ENCODE results near the gene BFSP1.

The BFSP1 gene

DNA sequence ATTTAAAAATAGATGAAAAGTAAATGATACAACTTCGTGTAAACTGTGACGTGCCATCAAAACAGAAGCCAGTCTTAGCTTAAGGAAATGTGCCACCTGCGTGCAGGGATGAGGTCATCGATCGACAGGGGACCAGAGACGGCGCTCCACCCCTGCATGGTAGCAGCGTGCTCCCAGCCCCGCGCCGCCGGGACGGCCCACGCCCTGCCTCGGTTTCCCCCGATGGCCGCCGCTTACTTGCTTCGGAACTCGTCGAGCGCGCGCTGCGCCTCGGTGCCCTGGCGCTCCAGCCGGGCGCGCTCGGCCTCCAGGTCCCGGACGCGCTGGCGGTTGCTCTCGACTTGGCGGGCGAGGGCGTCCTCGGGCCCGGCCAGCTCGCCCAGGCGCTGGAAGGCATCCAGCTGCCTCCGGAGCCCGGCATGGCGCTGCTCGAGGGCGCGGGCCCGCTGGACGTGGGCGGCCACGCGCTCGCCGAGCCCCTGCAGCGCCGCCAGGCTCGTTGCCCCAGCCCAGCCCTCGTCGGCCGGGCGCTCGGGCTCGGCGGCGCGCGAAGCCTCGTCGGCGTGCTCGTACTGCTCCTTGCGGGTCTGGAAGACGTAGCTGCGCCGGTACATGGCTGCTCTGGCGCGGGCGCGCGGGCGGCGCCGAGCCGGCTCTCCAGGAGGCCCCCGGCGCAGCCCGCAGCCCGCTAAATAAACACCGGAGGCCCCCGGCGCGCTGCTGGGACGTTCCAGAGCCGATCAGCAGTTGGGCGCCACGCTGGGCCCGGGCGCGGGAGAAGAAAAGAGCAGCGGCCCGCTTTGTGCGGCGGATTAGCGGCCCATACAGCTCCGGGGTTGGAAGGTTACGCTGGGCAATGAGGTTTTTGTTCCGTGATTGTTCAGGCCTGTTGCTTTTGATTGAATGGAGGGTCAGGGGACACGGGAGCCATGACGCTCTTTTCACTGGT, at the start of gene BFSP1 (continued):
- no peak for TF ChIP-seq ZNF2 (tag by site-specific recombination; IDR thresholded peaks at IDR 0.05)
- no peak for TF ChIP-seq IKZF3 (tag by site-specific recombination; IDR thresholded peaks at IDR 0.05)
- TF ChIP-seq, protein P1, sequence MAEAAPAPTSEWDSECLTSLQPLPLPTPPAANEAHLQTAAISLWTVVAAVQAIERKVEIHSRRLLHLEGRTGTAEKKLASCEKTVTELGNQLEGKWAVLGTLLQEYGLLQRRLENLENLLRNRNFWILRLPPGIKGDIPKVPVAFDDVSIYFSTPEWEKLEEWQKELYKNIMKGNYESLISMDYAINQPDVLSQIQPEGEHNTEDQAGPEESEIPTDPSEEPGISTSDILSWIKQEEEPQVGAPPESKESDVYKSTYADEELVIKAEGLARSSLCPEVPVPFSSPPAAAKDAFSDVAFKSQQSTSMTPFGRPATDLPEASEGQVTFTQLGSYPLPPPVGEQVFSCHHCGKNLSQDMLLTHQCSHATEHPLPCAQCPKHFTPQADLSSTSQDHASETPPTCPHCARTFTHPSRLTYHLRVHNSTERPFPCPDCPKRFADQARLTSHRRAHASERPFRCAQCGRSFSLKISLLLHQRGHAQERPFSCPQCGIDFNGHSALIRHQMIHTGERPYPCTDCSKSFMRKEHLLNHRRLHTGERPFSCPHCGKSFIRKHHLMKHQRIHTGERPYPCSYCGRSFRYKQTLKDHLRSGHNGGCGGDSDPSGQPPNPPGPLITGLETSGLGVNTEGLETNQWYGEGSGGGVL (tag by site-specific recombination; IDR thresholded peaks at IDR 0.05): no peak
- TF ChIP-seq ZIC2 (tag by site-specific recombination; IDR thresholded peaks at IDR 0.05): peak; percentile 64
- TF ChIP-seq ZBTB17 (tag by site-specific recombination; IDR thresholded peaks at IDR 0.05): peak; percentile 65
- TF ChIP-seq ZNF585B (tag by site-specific recombination; IDR thresholded peaks at IDR 0.05): no peak
- no peak for TF ChIP-seq ZNF501 (tag by site-specific recombination; IDR thresholded peaks at IDR 0.05)
- 0 out of 2 replicates have a peak, but pooled peaks have one; percentile 20 for TF ChIP-seq ZNF341 (tag by site-specific recombination; IDR thresholded peaks at IDR 0.05; ENCODE audit: low read depth)
- TF ChIP-seq ZNF830 (tag by site-specific recombination; IDR thresholded peaks at IDR 0.05; ENCODE audit: low read depth): no peak
- TF ChIP-seq ZNF449 (tag by site-specific recombination; IDR thresholded peaks at IDR 0.05): peak; percentile 91
- peak; percentile 22; the same call in 1 of the 2 replicates for TF ChIP-seq KLF1 (tag by site-specific recombination; IDR thresholded peaks at IDR 0.05)
- TF ChIP-seq SCRT2 (tag by site-specific recombination; IDR thresholded peaks at IDR 0.05): peak; percentile 70
- TF ChIP-seq ZNF16 (tag by site-specific recombination; IDR thresholded peaks at IDR 0.05; ENCODE audit: low read depth): no peak
- 0 out of 2 replicates have a peak, but pooled peaks have one; percentile 23 for TF ChIP-seq ZNF692 (tag by site-specific recombination; IDR thresholded peaks at IDR 0.05)
- no peak for TF ChIP-seq HOXA7 (CRISPR knock-in tag; IDR thresholded peaks at IDR 0.05; ENCODE audit: borderline replicate concordance)
- TF ChIP-seq, protein P2, sequence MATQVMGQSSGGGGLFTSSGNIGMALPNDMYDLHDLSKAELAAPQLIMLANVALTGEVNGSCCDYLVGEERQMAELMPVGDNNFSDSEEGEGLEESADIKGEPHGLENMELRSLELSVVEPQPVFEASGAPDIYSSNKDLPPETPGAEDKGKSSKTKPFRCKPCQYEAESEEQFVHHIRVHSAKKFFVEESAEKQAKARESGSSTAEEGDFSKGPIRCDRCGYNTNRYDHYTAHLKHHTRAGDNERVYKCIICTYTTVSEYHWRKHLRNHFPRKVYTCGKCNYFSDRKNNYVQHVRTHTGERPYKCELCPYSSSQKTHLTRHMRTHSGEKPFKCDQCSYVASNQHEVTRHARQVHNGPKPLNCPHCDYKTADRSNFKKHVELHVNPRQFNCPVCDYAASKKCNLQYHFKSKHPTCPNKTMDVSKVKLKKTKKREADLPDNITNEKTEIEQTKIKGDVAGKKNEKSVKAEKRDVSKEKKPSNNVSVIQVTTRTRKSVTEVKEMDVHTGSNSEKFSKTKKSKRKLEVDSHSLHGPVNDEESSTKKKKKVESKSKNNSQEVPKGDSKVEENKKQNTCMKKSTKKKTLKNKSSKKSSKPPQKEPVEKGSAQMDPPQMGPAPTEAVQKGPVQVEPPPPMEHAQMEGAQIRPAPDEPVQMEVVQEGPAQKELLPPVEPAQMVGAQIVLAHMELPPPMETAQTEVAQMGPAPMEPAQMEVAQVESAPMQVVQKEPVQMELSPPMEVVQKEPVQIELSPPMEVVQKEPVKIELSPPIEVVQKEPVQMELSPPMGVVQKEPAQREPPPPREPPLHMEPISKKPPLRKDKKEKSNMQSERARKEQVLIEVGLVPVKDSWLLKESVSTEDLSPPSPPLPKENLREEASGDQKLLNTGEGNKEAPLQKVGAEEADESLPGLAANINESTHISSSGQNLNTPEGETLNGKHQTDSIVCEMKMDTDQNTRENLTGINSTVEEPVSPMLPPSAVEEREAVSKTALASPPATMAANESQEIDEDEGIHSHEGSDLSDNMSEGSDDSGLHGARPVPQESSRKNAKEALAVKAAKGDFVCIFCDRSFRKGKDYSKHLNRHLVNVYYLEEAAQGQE (tag by site-specific recombination; IDR thresholded peaks at IDR 0.05): no peak
- TF ChIP-seq ZNF174 (tag by site-specific recombination; IDR thresholded peaks at IDR 0.05): no peak
- peak; percentile 81 for TF ChIP-seq OSR2 (tag by site-specific recombination; IDR thresholded peaks at IDR 0.05)
- no peak for TF ChIP-seq ZNF24 (tag by site-specific recombination; IDR thresholded peaks at IDR 0.05)
- TF ChIP-seq SETDB1 (IDR thresholded peaks at IDR 0.05; ENCODE audit: insufficient read length, low read length): no peak
- no peak for TF ChIP-seq ZNF133 (tag by site-specific recombination; IDR thresholded peaks at IDR 0.05)
- peak; percentile 51 for TF ChIP-seq ZBTB8A (tag by site-specific recombination; IDR thresholded peaks at IDR 0.05)
- TF ChIP-seq ZBTB44 (tag by site-specific recombination; IDR thresholded peaks at IDR 0.05): no peak
- TF ChIP-seq ZNF394 (tag by site-specific recombination; IDR thresholded peaks at IDR 0.05; ENCODE audit: borderline replicate concordance): peak; percentile 26; the same call in 1 of the 2 replicates
- peak; percentile 45; the same call in 1 of the 2 replicates for TF ChIP-seq HOXD13 (CRISPR knock-in tag; IDR thresholded peaks at IDR 0.05; ENCODE audit: borderline replicate concordance)
- no peak for TF ChIP-seq RBAK (tag by site-specific recombination; IDR thresholded peaks at IDR 0.05)
